HEK293T (cell line): ENCODE data around the gene PCDHA9.
"Not testable (repeated sequence)": the region's sequence is repeated elsewhere in the genome, so short reads cannot be mapped to it uniquely, and the experiment has no call there.

Experiments
- CTCF ChIA-PET: fragments of 350-600 bp; formaldehyde crosslinking; extraction: SDS; loops from one replicate; lab custom pipeline; 2021; ENCODE audit warnings: antibody characterized with exemption, inconsistent platforms; lab: Yijun Ruan, JAX
- POLR2A ChIA-PET: fragments of 350-600 bp; formaldehyde crosslinking; extraction: SDS; loops from one replicate; lab custom pipeline; 2020; ENCODE audit warnings: antibody characterized with exemption, inconsistent platforms; lab: Yijun Ruan, JAX
- DNase-seq: peaks from one replicate; pipeline ENCODE4 v3.0.0; 2012; ENCODE audit warnings: mixed read lengths; ENCODE audit errors: extremely low spot score
- ARNT ChIP-seq: fragments of 450-650 bp; IDR thresholded peaks from 2 replicates; pipeline ENCODE4 v1.6.1; 2017; ENCODE audit warnings: mild to moderate bottlenecking
- BHLHE40 ChIP-seq: fragments of 450-650 bp; IDR thresholded peaks from 2 replicates; pipeline ENCODE4 v1.6.1; 2016; ENCODE audit warnings: mild to moderate bottlenecking, moderate library complexity, borderline replicate concordance
- CTBP1 ChIP-seq: fragments of 450-650 bp; IDR thresholded peaks from 2 replicates; pipeline ENCODE4 v1.6.1; 2016; ENCODE audit warnings: borderline replicate concordance
- ELF4 ChIP-seq: fragments of 450-650 bp; IDR thresholded peaks from 2 replicates; pipeline ENCODE4 v1.6.1; 2017; ENCODE audit warnings: antibody characterized with exemption
- FOXA1 ChIP-seq: fragments of 450-650 bp; IDR thresholded peaks from 2 replicates; pipeline ENCODE4 v1.6.1; 2016; ENCODE audit warnings: mild to moderate bottlenecking
- FOXK2 ChIP-seq: fragments of 450-650 bp; IDR thresholded peaks from 2 replicates; pipeline ENCODE4 v1.6.1; 2016; ENCODE audit warnings: mild to moderate bottlenecking
- FOXM1 ChIP-seq: fragments of 450-650 bp; IDR thresholded peaks from 2 replicates; pipeline ENCODE4 v1.6.1; 2017; ENCODE audit warnings: mild to moderate bottlenecking, borderline replicate concordance
- HDGF ChIP-seq: fragments of 450-650 bp; IDR thresholded peaks from 2 replicates; pipeline ENCODE4 v1.6.1; 2017; ENCODE audit warnings: antibody characterized with exemption, borderline replicate concordance
- L3MBTL2 ChIP-seq: fragments of 450-650 bp; conservative IDR thresholded peaks from 2 replicates; pipeline ENCODE4 v1.6.1; 2016; ENCODE audit warnings: mild to moderate bottlenecking
- LEF1 ChIP-seq: fragments of 450-650 bp; IDR thresholded peaks from 2 replicates; pipeline ENCODE4 v1.6.1; 2017; ENCODE audit warnings: mild to moderate bottlenecking, borderline replicate concordance
- NFRKB ChIP-seq: fragments of 450-650 bp; IDR thresholded peaks from 2 replicates; pipeline ENCODE4 v1.6.1; 2016; ENCODE audit warnings: mild to moderate bottlenecking, moderate library complexity
- PKNOX1 ChIP-seq: fragments of 450-650 bp; IDR thresholded peaks from 2 replicates; pipeline ENCODE4 v1.6.1; 2016
- SP1 ChIP-seq: fragments of 450-650 bp; IDR thresholded peaks from 2 replicates; pipeline ENCODE4 v1.6.1; 2017
- SUZ12 ChIP-seq: fragments of 450-650 bp; IDR thresholded peaks from 2 replicates; pipeline ENCODE4 v1.6.1; 2016; ENCODE audit warnings: mild to moderate bottlenecking
- TARDBP ChIP-seq: fragments of 450-650 bp; IDR thresholded peaks from 2 replicates; pipeline ENCODE4 v1.6.1; 2016
- ZNF384 ChIP-seq: fragments of 450-650 bp; IDR thresholded peaks from 2 replicates; pipeline ENCODE4 v1.6.1; 2016

Gene PCDHA9, protein sequence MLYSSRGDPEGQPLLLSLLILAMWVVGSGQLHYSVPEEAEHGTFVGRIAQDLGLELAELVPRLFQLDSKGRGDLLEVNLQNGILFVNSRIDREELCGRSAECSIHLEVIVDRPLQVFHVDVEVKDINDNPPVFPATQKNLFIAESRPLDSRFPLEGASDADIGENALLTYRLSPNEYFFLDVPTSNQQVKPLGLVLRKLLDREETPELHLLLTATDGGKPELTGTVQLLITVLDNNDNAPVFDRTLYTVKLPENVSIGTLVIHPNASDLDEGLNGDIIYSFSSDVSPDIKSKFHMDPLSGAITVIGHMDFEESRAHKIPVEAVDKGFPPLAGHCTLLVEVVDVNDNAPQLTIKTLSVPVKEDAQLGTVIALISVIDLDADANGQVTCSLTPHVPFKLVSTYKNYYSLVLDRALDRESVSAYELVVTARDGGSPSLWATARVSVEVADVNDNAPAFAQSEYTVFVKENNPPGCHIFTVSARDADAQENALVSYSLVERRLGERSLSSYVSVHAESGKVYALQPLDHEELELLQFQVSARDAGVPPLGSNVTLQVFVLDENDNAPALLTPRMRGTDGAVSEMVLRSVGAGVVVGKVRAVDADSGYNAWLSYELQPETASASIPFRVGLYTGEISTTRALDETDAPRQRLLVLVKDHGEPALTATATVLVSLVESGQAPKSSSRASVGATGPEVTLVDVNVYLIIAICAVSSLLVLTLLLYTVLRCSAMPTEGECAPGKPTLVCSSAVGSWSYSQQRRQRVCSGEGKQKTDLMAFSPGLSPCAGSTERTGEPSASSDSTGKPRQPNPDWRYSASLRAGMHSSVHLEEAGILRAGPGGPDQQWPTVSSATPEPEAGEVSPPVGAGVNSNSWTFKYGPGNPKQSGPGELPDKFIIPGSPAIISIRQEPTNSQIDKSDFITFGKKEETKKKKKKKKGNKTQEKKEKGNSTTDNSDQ

GRCh38 chr5:140848139-140849102 is at the start of gene PCDHA9:
PCDHA9 (plus strand) TSS chr5:140848382; CDS start chr5:140848496, 114 bp downstream.
- POLR2A ChIA-PET, CTCF ChIA-PET, DNase-seq: not testable (repeated sequence)

GRCh38 chr5:140800816-140801493 is 47.2 kb upstream of the PCDHA9 start, which contains the start of gene PCDHA3:
PCDHA3 (plus strand) TSS chr5:140801057.
- CTCF ChIA-PET = no interaction called here
- DNase-seq = no peak
- no peak for TF ChIP-seq PKNOX1
- no peak for TF ChIP-seq ELF4
- no peak for TF ChIP-seq ARNT
- TF ChIP-seq LEF1 = no peak
- TF ChIP-seq FOXM1 = no peak
- TF ChIP-seq FOXA1 = no peak
- no peak for TF ChIP-seq CTBP1
- TF ChIP-seq ZNF384 = no peak
- no peak for TF ChIP-seq BHLHE40
- no peak for TF ChIP-seq TARDBP
- POLR2A ChIA-PET = no interaction called here

- ChIA-PET CTCF (no interaction called here), POLR2A (no interaction called here)
- DNase-seq = no peak
- TF ChIP-seq BHLHE40 (no peak), ARNT (no peak), ELF4 (no peak), L3MBTL2 (no peak), SP1 (no peak), PKNOX1 (no peak), HDGF (no peak), LEF1 (no peak), FOXK2 (no peak), FOXM1 (no peak), NFRKB (no peak), ZNF384 (no peak), TARDBP (no peak), CTBP1 (no peak), SUZ12 (no peak), FOXA1 (no peak)
Observed at GRCh38 chr5:140801494-140801841, 46.7 kb upstream of the PCDHA9 start.

GRCh38 chr5:140802381-140802780 is 45.8 kb upstream of the PCDHA9 start:
- POLR2A ChIA-PET, CTCF ChIA-PET: not testable (repeated sequence)

DNA sequence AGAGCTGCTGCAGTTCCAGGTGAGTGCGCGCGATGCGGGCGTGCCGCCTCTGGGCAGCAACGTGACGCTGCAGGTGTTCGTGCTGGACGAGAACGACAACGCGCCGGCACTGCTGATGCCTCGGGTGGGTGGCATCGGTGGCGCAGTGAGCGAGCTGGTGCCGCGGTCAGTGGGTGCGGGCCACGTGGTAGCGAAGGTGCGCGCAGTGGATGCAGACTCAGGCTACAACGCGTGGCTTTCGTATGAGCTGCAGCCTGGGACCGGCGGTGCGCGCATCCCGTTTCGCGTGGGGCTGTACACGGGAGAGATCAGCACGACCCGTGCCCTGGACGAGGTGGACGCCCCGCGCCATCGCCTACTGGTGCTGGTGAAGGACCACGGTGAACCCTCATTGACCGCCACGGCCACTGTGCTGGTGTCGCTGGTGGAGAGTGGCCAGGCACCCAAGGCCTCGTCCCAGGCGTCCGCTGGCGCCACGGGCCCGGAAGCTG is 45.4 kb upstream of the PCDHA9 start:
- POLR2A ChIA-PET = no interaction called here
- CTCF ChIA-PET = no interaction called here
- no peak for DNase-seq
- TF ChIP-seq TARDBP (no peak), FOXK2 (no peak)

More at GRCh38 chr5:140802381-140802780, 45.8 kb upstream of the PCDHA9 start:
- DNase-seq = not testable (repeated sequence)
